ENCODE measurements around the gene RAB11A.
A peak's percentile ranks its signal among the peaks of the same experiment; 100 is the strongest.

RAB11A gene

GRCh38 chr15:65888981-65889380 is 19.7 kb downstream of the RAB11A start:
- Histone ChIP-seq H3K36me3 (ENCODE audit: control insufficient read depth, insufficient read depth, low read length) (peaks cover 87% of the 10 kb centered on the region), H3K4me1 (ENCODE audit: control insufficient read depth, insufficient read depth, low read length, poor library complexity, severe bottlenecking) (no peaks in the 10 kb centered on the region), H3K4me3 (ENCODE audit: extremely low read depth, insufficient read depth, low read length, poor library complexity, severe bottlenecking) (no peak overlapping the region), H3K9me3 (ENCODE audit: control insufficient read depth, low read length) (no peaks in the 10 kb centered on the region), H3K27ac (ENCODE audit: low read depth, low read length, severe bottlenecking) (no peak overlapping the region)
- WGBS, 2 experiments (ENCODE audit: insufficient coverage in 2 of 2) = 100% methylated on average over 1 of the region's 3 CpGs; no CpG with 5 or more reads in 1 of the 2 experiments

DNA sequence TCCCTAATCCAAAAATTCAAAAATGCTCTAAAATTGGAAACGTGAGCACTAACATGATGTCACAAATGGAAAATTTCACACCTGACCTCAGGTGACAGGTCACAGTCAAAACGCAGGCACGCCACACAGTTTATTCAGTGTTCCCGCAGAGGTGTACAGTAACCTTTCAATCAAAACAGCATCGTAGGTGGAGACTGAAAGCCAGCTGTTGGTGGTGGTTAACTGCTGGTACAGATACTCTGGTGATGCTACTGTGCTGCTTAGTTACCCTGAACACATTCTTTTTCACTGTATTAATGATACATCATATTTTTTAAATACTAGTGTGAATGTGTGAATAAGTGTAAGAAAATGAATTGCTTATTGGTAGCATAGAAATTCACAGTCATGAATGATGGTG is 23.8 kb downstream of the RAB11A start:
- H3K4me1 ChIP-seq (ENCODE audit: control insufficient read depth, insufficient read depth, low read length, poor library complexity, severe bottlenecking) = no peaks in the 10 kb centered on the region
- H3K4me3 ChIP-seq (ENCODE audit: extremely low read depth, insufficient read depth, low read length, poor library complexity, severe bottlenecking) = no peak overlapping the region
- WGBS, 2 experiments (ENCODE audit: insufficient coverage in 2 of 2) = 93 to 98% methylated on average over 3 to 4 of the region's 5 CpGs
- peaks cover 76% of the 10 kb centered on the region for H3K36me3 ChIP-seq (ENCODE audit: control insufficient read depth, insufficient read depth, low read length)
- H3K27ac ChIP-seq (ENCODE audit: low read depth, low read length, severe bottlenecking) = no peak overlapping the region
- H3K9me3 ChIP-seq (ENCODE audit: control insufficient read depth, low read length) = no peaks in the 10 kb centered on the region

DNA sequence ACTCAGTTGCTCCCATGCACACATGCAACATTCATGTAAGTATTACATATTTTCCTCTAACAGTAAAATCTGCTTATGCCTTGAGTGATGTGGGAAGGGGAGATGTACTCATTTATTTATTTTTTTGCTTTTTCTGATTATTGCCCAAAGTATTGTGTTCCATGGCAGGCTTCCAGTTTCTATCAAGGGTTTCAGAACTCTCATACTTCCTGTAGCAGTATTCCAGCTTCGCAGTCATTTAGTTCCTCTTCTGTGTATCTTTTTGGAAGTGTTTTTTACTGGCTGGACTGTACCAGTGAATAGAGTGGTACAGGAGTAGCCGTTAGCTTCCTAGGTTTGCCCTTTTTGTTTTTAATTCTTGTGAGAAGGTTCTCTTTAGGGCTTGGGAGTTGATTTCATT is 26.9 kb downstream of the RAB11A start:
- Histone ChIP-seq H3K36me3 (ENCODE audit: control insufficient read depth, insufficient read depth, low read length) (peaks cover 80% of the 10 kb centered on the region), H3K4me3 (ENCODE audit: extremely low read depth, insufficient read depth, low read length, poor library complexity, severe bottlenecking) (no peak overlapping the region), H3K27ac (ENCODE audit: low read depth, low read length, severe bottlenecking) (no peak overlapping the region), H3K9me3 (ENCODE audit: control insufficient read depth, low read length) (no peaks in the 10 kb centered on the region), H3K4me1 (ENCODE audit: control insufficient read depth, insufficient read depth, low read length, poor library complexity, severe bottlenecking) (no peaks in the 10 kb centered on the region)
- WGBS, 2 experiments (ENCODE audit: insufficient coverage in 2 of 2) = 100% methylated on average over 1 to 2 of the region's 2 CpGs

- Histone ChIP-seq H3K9me3 (ENCODE audit: control insufficient read depth, low read length) (no peaks in the 10 kb centered on the region), H3K27ac (ENCODE audit: low read depth, low read length, severe bottlenecking) (no peak overlapping the region), H3K36me3 (ENCODE audit: control insufficient read depth, insufficient read depth, low read length) (peaks cover 87% of the 10 kb centered on the region), H3K4me1 (ENCODE audit: control insufficient read depth, insufficient read depth, low read length, poor library complexity, severe bottlenecking) (peaks cover 25% of the 10 kb centered on the region), H3K4me3 (ENCODE audit: extremely low read depth, insufficient read depth, low read length, poor library complexity, severe bottlenecking) (no peak overlapping the region)
- WGBS, 2 experiments (ENCODE audit: insufficient coverage in 2 of 2) = 94 to 95% methylated on average over 3 of the region's 3 CpGs
Observed at GRCh38 chr15:65900488-65900887, 31.2 kb downstream of the RAB11A start.

DNA sequence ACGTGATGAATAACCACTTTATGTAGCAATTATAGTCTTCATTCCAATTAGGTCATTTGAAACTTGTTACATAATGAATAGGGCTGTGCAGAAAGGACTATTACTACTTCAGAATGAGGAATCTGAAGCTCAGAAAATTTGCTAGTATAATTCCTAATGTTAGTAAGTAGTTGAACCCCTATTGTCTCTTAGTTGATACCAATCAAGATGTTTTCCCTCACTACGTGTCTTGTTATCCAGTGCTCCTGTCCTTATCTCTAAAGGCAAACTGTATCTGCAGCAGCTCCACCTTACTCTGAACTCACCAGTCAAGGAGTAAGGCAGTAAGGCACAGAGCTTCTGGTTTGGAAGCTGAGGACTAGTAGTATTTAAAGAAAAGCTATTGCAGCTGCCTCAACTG is 32.0 kb downstream of the RAB11A start:
- Histone ChIP-seq H3K4me1 (ENCODE audit: control insufficient read depth, insufficient read depth, low read length, poor library complexity, severe bottlenecking) (peaks cover 25% of the 10 kb centered on the region), H3K36me3 (ENCODE audit: control insufficient read depth, insufficient read depth, low read length) (peaks cover 87% of the 10 kb centered on the region), H3K9me3 (ENCODE audit: control insufficient read depth, low read length) (no peaks in the 10 kb centered on the region), H3K27ac (ENCODE audit: low read depth, low read length, severe bottlenecking) (no peak overlapping the region), H3K4me3 (ENCODE audit: extremely low read depth, insufficient read depth, low read length, poor library complexity, severe bottlenecking) (no peak overlapping the region)
- WGBS, 2 experiments (ENCODE audit: insufficient coverage in 2 of 2) = 50 to 75% methylated on average over 1 of the region's 2 CpGs

GRCh38 chr15:65901836-65902235 is 32.5 kb downstream of the RAB11A start:
- peaks cover 25% of the 10 kb centered on the region for H3K4me1 ChIP-seq (ENCODE audit: control insufficient read depth, insufficient read depth, low read length, poor library complexity, severe bottlenecking)
- no peaks in the 10 kb centered on the region for H3K9me3 ChIP-seq (ENCODE audit: control insufficient read depth, low read length)
- WGBS, 2 experiments (ENCODE audit: insufficient coverage in 2 of 2) = 90 to 91% methylated on average over 2 to 3 of the region's 3 CpGs
- peaks cover 88% of the 10 kb centered on the region for H3K36me3 ChIP-seq (ENCODE audit: control insufficient read depth, insufficient read depth, low read length)
- H3K27ac ChIP-seq (ENCODE audit: low read depth, low read length, severe bottlenecking) = no peak overlapping the region
- no peak overlapping the region for H3K4me3 ChIP-seq (ENCODE audit: extremely low read depth, insufficient read depth, low read length, poor library complexity, severe bottlenecking)

DNA sequence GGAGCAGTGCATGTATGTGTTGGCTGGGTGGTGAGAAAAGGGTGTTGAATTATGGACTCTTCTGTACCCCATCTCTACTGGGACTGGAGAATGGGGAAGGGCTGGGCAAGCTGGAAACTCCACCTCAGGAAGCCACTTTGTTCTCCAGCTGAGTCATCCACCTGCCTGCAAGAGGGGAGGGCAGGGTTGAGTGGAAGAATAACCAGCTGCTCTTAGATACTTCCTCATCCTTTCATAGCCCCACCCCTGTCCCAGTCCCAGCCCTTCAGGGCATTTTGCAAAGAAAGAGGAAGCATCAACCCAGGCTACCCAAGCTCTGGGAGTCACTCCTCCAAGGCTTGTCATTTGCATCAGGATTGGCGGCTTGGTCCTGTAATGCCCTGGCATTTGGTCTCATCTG is 33.1 kb downstream of the RAB11A start:
- Histone ChIP-seq H3K36me3 (ENCODE audit: control insufficient read depth, insufficient read depth, low read length) (peaks cover 88% of the 10 kb centered on the region), H3K9me3 (ENCODE audit: control insufficient read depth, low read length) (no peaks in the 10 kb centered on the region), H3K27ac (ENCODE audit: low read depth, low read length, severe bottlenecking) (peak overlapping the region; percentile 48), H3K4me1 (ENCODE audit: control insufficient read depth, insufficient read depth, low read length, poor library complexity, severe bottlenecking) (peaks cover 25% of the 10 kb centered on the region), H3K4me3 (ENCODE audit: extremely low read depth, insufficient read depth, low read length, poor library complexity, severe bottlenecking) (no peak overlapping the region)
- no CpG with 5 or more reads among the region's 1 CpG for WGBS, 2 experiments (ENCODE audit: insufficient coverage in 2 of 2)

- H3K4me1 ChIP-seq (ENCODE audit: control insufficient read depth, insufficient read depth, low read length, poor library complexity, severe bottlenecking) = peaks cover 25% of the 10 kb centered on the region
- no peak overlapping the region for H3K4me3 ChIP-seq (ENCODE audit: extremely low read depth, insufficient read depth, low read length, poor library complexity, severe bottlenecking)
- 78 to 91% methylated on average over 2 to 6 of the region's 6 CpGs for WGBS, 2 experiments (ENCODE audit: insufficient coverage in 2 of 2)
- H3K9me3 ChIP-seq (ENCODE audit: control insufficient read depth, low read length) = no peaks in the 10 kb centered on the region
- peak overlapping the region; percentile 48 for H3K27ac ChIP-seq (ENCODE audit: low read depth, low read length, severe bottlenecking)
- peaks cover 88% of the 10 kb centered on the region for H3K36me3 ChIP-seq (ENCODE audit: control insufficient read depth, insufficient read depth, low read length)
Observed at GRCh38 chr15:65903296-65904073, 34.2 kb downstream of the RAB11A start.

GRCh38 chr15:65904301-65904700 is 35.0 kb downstream of the RAB11A start:
- H3K36me3 ChIP-seq (ENCODE audit: control insufficient read depth, insufficient read depth, low read length) = peaks cover 86% of the 10 kb centered on the region
- no peak overlapping the region for H3K4me3 ChIP-seq (ENCODE audit: extremely low read depth, insufficient read depth, low read length, poor library complexity, severe bottlenecking)
- peaks cover 25% of the 10 kb centered on the region for H3K4me1 ChIP-seq (ENCODE audit: control insufficient read depth, insufficient read depth, low read length, poor library complexity, severe bottlenecking)
- no peaks in the 10 kb centered on the region for H3K9me3 ChIP-seq (ENCODE audit: control insufficient read depth, low read length)
- H3K27ac ChIP-seq (ENCODE audit: low read depth, low read length, severe bottlenecking) = no peak overlapping the region
- WGBS, 2 experiments (ENCODE audit: insufficient coverage in 2 of 2) = 100% methylated on average over 1 of the region's 4 CpGs

DNA sequence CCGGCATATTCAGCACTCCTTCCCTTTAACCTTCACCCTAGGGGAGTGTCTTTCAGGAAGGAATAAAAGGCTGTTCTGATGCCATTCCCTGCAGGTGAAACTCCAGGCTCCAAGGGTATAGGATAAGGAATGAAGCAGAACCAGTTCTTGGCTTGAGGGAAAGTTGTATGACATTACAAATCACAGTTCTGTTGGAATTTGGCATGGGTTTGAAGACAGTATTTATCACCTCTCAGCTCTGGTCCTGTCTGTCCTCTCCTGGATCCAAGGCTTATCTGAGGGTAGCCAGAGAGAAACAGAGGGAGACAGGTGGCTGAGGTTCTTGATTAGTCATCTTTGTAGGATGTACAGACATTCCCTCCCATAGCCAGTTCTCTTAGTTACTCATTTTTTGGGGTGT is 37.1 kb downstream of the RAB11A start:
- WGBS, 2 experiments (ENCODE audit: insufficient coverage in 2 of 2) = no CpG with 5 or more reads among the region's 1 CpG
- no peak overlapping the region for H3K27ac ChIP-seq (ENCODE audit: low read depth, low read length, severe bottlenecking)
- H3K4me1 ChIP-seq (ENCODE audit: control insufficient read depth, insufficient read depth, low read length, poor library complexity, severe bottlenecking) = peaks cover 25% of the 10 kb centered on the region

GRCh38 chr15:65907661-65908060 is 38.4 kb downstream of the RAB11A start:
- H3K36me3 ChIP-seq (ENCODE audit: control insufficient read depth, insufficient read depth, low read length) = peaks cover 82% of the 10 kb centered on the region
- peaks cover 15% of the 10 kb centered on the region for H3K4me1 ChIP-seq (ENCODE audit: control insufficient read depth, insufficient read depth, low read length, poor library complexity, severe bottlenecking)
- no peak overlapping the region for H3K4me3 ChIP-seq (ENCODE audit: extremely low read depth, insufficient read depth, low read length, poor library complexity, severe bottlenecking)
- 100% methylated on average over 3 of the region's 3 CpGs for WGBS, 2 experiments (ENCODE audit: insufficient coverage in 2 of 2)
- no peak overlapping the region for H3K27ac ChIP-seq (ENCODE audit: low read depth, low read length, severe bottlenecking)
- H3K9me3 ChIP-seq (ENCODE audit: control insufficient read depth, low read length) = no peaks in the 10 kb centered on the region

More for the DNA sequence above, 37.1 kb downstream of the RAB11A start:
- H3K36me3 ChIP-seq (ENCODE audit: control insufficient read depth, insufficient read depth, low read length) = peaks cover 84% of the 10 kb centered on the region
- H3K4me3 ChIP-seq (ENCODE audit: extremely low read depth, insufficient read depth, low read length, poor library complexity, severe bottlenecking) = no peak overlapping the region
- H3K9me3 ChIP-seq (ENCODE audit: control insufficient read depth, low read length) = no peaks in the 10 kb centered on the region

Measured in mesodermal cell (in vitro differentiated cells).